Measurements from ENCODE around the gene PALD1.

DNA sequence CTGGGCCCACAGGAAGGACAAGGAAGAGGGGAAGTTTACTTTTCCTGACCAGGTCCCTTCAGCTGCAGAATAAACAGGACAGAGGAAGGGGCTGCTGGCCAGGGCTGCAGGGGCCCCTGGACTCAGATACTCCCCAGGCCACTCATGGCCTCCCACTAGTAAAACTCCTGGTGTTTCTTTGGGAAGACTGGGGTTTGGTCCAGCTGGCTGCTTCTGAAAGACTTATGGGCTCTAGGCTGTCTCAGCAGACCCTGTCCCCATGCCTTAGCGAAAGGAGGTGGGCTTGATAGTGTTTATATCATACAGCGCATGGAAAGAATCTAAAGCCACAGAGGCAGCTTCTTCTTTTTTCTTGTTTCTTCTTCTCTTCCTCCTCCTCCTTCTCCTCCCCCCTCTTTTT is 56.4 kb downstream of the PALD1 start:
- TF ChIP-seq, protein P1, sequence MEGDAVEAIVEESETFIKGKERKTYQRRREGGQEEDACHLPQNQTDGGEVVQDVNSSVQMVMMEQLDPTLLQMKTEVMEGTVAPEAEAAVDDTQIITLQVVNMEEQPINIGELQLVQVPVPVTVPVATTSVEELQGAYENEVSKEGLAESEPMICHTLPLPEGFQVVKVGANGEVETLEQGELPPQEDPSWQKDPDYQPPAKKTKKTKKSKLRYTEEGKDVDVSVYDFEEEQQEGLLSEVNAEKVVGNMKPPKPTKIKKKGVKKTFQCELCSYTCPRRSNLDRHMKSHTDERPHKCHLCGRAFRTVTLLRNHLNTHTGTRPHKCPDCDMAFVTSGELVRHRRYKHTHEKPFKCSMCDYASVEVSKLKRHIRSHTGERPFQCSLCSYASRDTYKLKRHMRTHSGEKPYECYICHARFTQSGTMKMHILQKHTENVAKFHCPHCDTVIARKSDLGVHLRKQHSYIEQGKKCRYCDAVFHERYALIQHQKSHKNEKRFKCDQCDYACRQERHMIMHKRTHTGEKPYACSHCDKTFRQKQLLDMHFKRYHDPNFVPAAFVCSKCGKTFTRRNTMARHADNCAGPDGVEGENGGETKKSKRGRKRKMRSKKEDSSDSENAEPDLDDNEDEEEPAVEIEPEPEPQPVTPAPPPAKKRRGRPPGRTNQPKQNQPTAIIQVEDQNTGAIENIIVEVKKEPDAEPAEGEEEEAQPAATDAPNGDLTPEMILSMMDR (IDR thresholded peaks at IDR 0.05) = no peak
- no peak for TF ChIP-seq POLR2AphosphoS5 (IDR thresholded peaks at IDR 0.05)

All from breast epithelium (tissue), 3 donors.